Prostate gland (tissue), 2 donors: ENCODE measurements around the gene MTHFR. TPM values are rescaled to one million over a fixed set of nuclear protein-coding genes. Genes with fewer than 3 reads are reported as not detected.

Experiments used
- DNase-seq: peaks from one replicate; pipeline ENCODE4 v3.0.0-alpha.2; 2019; ENCODE audit warnings: low spot score
- H3K27ac ChIP-seq, 2 donors: fragments of 200-600 bp; sonication (generic); 2 replicates each; pipeline ENCODE4 v1.5.1; 2017 to 2019
- H3K27me3 ChIP-seq: fragments of 200-600 bp; sonication (generic); replicated peaks from 2 replicates; pipeline ENCODE4 v1.5.1; 2019; ENCODE audit not compliant: insufficient read depth
- H3K36me3 ChIP-seq, 2 donors: fragments of 200-600 bp; sonication (generic); 1 replicate in 1 of 2; 2 replicates in 1 of 2; pipeline versions ENCODE4 v1.5.1 to v1.8.1; 2017 to 2019
- H3K4me1 ChIP-seq: fragments of 200-600 bp; sonication (generic); replicated peaks from 2 replicates; pipeline ENCODE4 v1.5.1; 2019
- H3K4me3 ChIP-seq, 2 donors: fragments of 200-600 bp; sonication (generic); 2 replicates each; pipeline ENCODE4 v1.5.1; 2017 to 2019
- H3K9me3 ChIP-seq: fragments of 200-600 bp; sonication (generic); 2 replicates; pipeline ENCODE4 v1.5.1; 2017
- POLR2A ChIP-seq: fragments of 450-650 bp; IDR thresholded peaks from one replicate; pipeline ENCODE4 v1.6.1; 2016; ENCODE audit warnings: antibody characterized with exemption, mild to moderate bottlenecking
- POLR2AphosphoS5 ChIP-seq: sonication (generic); formaldehyde crosslinking; IDR thresholded peaks from one replicate; pipeline ENCODE4 v1.6.1; 2017; ENCODE audit warnings: antibody characterized with exemption
- WGBS: methylation state at CpG from one replicate; pipeline ENCODE4 v1.1.5; 2018; 5-methylcytosine and 5-hydroxymethylcytosine counted together
- intact Hi-C: fragments of 100-400 bp; cut with DNase I; formaldehyde crosslinking; loops from one replicate; pipeline ENCODE4 v1.14.2; 2022
- total RNA-seq, 2 donors: library from RNA; depleted of rRNA; stranded (reverse); fragments of >200 nt; gene quantifications; one replicate each; pipeline ENCODE4 v1.1.0, GENCODE V29; 2016
- TF ChIP-seq, protein P1 (sequence below), 4 experiments: fragments of 200-600 bp in 2 of 4; fragments of 450-650 bp in 2 of 4; sonication (generic) in 2 of 4; IDR thresholded peaks; 1 replicate in 3 of 4; 2 replicates in 1 of 4; pipeline ENCODE4 v1.5.1; 2016 to 2019; ENCODE audit warnings: antibody characterized with exemption in 4 of 4, mild to moderate bottlenecking in 2 of 4, moderate library complexity in 2 of 4

Gene MTHFR
- total RNA-seq, 2 donors from 2014 or later, result 27.6 to 75.0 TPM

DNA sequence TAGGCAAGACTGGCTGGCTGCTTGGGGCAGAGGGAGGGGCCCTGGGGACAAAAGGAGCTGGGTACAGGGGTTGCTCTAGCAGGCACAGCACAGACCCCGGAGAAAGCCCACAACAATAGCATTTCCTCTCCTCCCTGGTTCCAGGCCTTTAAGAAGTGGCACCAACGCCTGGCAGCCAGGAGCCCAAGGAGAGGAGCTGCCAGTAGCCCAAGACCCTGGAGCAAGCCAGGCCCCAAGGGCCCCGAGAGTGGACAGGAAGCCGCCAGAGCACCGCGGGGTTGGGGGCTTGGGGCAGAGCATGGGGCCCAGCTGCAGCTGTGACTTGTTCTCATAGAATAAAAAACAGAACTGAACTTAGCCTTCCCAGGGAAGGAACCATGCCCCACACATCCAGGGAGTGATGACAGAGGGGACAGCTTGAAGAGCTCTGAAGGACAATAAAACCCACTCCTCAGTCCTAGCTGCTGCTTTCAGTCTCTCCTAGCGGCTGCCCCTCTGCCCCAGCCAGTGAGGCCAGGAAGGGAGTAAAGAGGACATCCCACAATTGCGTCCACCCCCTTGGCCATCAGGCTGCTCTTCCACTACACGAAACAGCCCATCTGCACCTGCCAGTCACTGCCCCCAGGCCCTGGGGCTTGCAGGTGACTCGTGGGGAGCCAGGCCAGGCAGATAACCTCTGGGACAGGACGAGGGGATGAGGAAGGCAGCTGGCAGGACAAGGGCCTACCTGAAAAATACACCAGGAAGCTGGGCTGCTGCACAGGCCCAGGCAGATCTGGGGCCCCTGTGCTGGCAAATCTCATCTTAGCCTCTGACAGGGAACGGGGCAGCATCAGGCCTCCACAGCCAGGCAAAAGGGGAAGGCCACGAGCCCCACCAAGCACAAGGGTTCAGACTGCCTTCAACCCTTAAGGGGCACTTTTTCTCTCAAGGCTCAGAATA is 16.4 kb downstream of the MTHFR start:
- peaks cover 0 to 8% of the 10 kb centered on the region in 2 donors for H3K36me3 ChIP-seq
- intact Hi-C loops, result loop anchor here (5.0 kb wide), 1 partner anchor 52 kb away; the partner anchor contains the start of gene AGTRAP
- no peaks in the 10 kb centered on the region for H3K27me3 ChIP-seq
- TF ChIP-seq POLR2AphosphoS5 (no peak), POLR2A (no peak)
- TF ChIP-seq, protein P1, sequence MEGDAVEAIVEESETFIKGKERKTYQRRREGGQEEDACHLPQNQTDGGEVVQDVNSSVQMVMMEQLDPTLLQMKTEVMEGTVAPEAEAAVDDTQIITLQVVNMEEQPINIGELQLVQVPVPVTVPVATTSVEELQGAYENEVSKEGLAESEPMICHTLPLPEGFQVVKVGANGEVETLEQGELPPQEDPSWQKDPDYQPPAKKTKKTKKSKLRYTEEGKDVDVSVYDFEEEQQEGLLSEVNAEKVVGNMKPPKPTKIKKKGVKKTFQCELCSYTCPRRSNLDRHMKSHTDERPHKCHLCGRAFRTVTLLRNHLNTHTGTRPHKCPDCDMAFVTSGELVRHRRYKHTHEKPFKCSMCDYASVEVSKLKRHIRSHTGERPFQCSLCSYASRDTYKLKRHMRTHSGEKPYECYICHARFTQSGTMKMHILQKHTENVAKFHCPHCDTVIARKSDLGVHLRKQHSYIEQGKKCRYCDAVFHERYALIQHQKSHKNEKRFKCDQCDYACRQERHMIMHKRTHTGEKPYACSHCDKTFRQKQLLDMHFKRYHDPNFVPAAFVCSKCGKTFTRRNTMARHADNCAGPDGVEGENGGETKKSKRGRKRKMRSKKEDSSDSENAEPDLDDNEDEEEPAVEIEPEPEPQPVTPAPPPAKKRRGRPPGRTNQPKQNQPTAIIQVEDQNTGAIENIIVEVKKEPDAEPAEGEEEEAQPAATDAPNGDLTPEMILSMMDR (IDR thresholded peaks at IDR 0.05), result no peak
- 66% methylated on average over 13 of the region's 13 CpGs for WGBS
- H3K4me1 ChIP-seq, result peaks cover 8% of the 10 kb centered on the region
- H3K4me3 ChIP-seq, result no peak overlapping the region
- H3K27ac ChIP-seq, result peak overlapping the region; percentile 84 to 86
- DNase-seq, result no peak
- H3K9me3 ChIP-seq, result no peaks in the 10 kb centered on the region

DNA sequence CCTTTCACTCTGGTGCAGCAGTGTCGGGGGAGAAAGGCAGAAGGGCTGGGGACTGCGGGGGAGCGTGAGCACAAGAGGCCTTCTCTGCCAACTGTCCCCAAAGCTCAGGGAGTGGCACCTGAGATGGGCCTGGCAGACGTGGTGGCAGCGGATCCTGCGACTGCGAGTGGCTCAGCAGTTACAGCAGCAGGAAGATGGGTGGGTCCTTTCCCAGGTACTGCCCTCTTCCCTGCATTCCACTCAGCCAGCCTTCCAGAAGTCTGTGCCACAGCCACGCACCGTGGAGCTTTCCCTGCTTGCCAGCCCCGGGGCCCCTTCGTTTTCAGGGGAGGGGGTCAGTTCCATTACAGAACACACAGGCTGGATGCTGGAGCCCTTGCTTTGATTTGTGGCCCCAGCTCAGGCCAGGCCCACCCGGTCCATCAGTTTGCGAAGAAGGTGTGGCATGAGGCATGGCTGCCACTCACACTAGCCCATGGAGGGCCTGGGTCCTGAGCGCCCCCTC is 17.2 kb downstream of the MTHFR start:
- no peaks in the 10 kb centered on the region for H3K9me3 ChIP-seq
- TF ChIP-seq POLR2AphosphoS5 (no peak), POLR2A (no peak)
- TF ChIP-seq, protein P1 (IDR thresholded peaks at IDR 0.05), result no peak
- H3K27ac ChIP-seq, result peak overlapping the region; percentile 84 to 86
- no peak overlapping the region for H3K4me3 ChIP-seq
- DNase-seq, result no peak
- H3K36me3 ChIP-seq, result no peaks in the 10 kb centered on the region
- 86% methylated on average over 14 of the region's 14 CpGs for WGBS
- H3K27me3 ChIP-seq, result no peaks in the 10 kb centered on the region
- H3K4me1 ChIP-seq, result peaks cover 8% of the 10 kb centered on the region
- intact Hi-C loops, result loop anchor here (5.0 kb wide), 1 partner anchor 51 kb away; the partner anchor contains the start of gene AGTRAP

DNA sequence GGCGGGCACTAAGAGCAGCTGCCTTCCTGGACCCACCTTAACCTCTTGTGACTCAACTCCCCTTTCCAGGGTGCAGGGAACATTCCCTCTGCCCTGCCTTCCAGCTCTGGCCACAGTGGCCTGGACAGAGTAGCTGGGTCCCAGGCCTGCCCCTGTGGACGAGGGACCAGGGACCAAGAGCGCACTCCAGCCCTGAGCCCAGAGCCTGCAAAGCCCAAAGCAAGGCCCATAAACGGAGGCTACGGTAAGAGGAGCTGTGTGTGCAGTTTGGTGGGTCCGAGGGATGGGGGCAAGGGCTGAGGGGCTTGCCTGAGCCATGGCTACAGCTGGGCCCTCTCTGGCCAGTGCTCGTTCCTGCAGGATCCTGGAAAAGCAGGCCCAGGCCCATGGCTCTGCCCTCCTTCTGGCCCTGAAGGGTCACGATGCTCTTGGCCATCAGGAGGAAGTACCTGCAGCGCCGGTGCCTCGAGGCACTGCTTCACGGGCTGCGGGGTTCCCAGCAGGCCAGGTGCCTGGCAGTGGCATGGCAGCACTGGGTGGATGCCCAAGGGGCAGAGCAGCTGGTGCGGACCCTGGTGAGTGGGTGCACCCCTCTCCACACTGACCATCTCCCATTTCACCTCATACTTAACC is 17.8 kb downstream of the MTHFR start:
- intact Hi-C loops, result loop anchor here (5.0 kb wide), 1 partner anchor 51 kb away; the partner anchor contains the start of gene AGTRAP
- no peaks in the 10 kb centered on the region for H3K9me3 ChIP-seq

DNA sequence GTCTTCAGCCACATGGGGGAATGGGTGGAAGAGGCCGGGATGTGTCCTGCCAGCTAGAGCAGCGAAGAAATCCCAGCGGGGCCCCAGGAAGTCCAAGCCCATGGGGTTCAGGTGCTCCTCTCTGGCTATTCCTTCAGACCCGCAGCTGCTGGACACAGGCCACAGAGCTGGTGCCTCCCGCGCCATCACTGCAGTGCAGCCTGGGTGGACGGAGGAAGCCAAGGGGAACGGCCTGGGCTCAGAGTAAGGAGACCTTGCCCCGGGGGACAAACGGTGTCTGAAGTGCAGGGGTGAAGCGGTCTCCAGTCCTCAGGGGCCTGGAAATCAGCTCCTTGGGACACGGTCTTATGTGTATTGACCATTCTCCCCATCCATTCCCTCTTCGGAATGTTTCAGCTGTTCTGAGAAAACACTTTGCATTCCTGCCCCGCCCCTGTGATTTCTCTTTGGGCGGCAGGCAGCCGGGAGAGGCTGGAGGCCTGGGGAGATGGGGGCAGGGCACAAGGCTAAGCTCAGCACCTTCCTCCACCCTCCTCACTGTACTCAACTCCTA is 18.4 kb downstream of the MTHFR start:
- no peak for DNase-seq

More for the DNA sequence above, 17.8 kb downstream of the MTHFR start:
- H3K4me1 ChIP-seq, result peaks cover 8% of the 10 kb centered on the region
- H3K27me3 ChIP-seq, result no peaks in the 10 kb centered on the region
- H3K4me3 ChIP-seq, result no peak overlapping the region
- WGBS, result 72% methylated on average over 11 of the region's 14 CpGs
- H3K27ac ChIP-seq, result peak overlapping the region; percentile 84 to 86
- TF ChIP-seq, protein P1 (IDR thresholded peaks at IDR 0.05), result no peak
- TF ChIP-seq POLR2AphosphoS5 (no peak), POLR2A (no peak)
- H3K36me3 ChIP-seq, result no peaks in the 10 kb centered on the region
- no peak for DNase-seq

More for the DNA sequence above, 18.4 kb downstream of the MTHFR start:
- TF ChIP-seq POLR2AphosphoS5 (peak; percentile 69), POLR2A (peak; percentile 28)
- TF ChIP-seq, protein P1 (IDR thresholded peaks at IDR 0.05), result no peak
- H3K36me3 ChIP-seq, result no peaks in the 10 kb centered on the region
- peak overlapping the region; percentile 84 to 86 for H3K27ac ChIP-seq
- H3K9me3 ChIP-seq, result no peaks in the 10 kb centered on the region
- WGBS, result 23% methylated on average over 14 of the region's 16 CpGs
- H3K4me1 ChIP-seq, result peaks cover 8% of the 10 kb centered on the region
- no peak overlapping the region for H3K4me3 ChIP-seq
- no peaks in the 10 kb centered on the region for H3K27me3 ChIP-seq
- intact Hi-C loops, result loop anchor here (5.0 kb wide), 1 partner anchor 50 kb away; the partner anchor contains the start of gene AGTRAP
